Measurements from ENCODE around the gene VPS11.

VPS11 gene

DNA sequence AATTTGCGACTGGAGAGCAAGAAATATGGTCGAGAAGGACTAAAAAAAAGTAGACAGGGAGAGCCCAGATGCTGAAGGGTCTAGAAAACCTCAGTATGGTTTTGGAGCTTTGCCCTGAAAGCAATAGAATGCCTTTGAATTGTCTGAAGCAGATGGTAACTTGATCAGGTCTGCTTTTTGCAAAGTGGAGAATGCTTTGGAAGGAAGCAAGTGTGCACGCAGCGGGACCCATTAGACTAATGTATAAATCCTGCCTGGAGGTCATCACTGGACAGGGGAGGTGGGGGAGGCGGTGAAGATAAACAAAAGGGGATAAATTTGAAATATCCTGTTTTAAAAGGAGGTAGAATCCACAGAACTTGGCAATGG, 53.0 kb downstream of the VPS11 start:
- no peak for DNase-seq (ENCODE audit: low read depth in 1 of 2, low spot score in 1 of 2)

DNA sequence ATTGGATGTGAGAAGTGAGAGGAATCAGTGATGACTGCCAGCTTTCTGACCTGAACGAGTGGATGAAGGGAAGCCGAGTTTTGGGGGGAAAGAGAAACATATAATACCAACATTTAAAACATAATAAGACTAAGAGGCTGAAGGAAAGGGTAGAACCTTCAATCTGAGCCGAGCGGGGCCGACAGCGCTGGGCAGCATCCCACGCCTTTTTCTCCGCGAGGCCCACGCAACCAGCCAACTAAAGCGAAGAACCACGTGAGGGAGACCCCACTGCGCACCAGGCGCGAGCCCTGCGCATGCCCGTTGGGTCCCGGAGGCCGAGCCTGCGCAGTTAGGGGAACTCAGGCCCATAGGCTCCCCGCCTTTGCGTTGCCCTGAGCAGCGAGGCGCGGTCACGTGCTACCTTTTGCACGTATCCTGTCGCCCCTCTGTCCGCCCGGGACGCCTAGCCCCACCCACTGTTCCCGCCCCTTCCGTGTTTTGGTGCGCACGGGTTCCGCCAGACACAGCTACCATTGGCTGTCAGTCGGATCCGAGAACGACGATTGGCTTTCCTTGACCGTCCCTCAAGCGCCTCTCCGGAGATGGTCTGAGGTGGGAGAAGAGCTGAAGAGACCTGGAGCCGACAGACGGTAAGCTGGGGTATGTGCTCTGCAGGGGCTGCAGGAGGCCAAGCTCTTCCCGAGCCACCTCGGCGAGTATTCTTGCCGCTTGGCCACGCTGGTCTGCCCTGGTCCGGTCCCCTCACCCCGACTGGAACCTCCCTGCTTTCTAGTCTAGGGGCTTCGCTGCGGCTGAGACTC, 53.6 kb downstream of the VPS11 start, which contains the start of gene HINFP:
TSS of gene HINFP (plus strand) at position 573 of the 803 bp plus-strand sequence. CDS start 5,365 bp downstream, outside the sequence.
- peak; percentile 99 to 100 for DNase-seq (ENCODE audit: low read depth in 1 of 2, low spot score in 1 of 2)

DNA sequence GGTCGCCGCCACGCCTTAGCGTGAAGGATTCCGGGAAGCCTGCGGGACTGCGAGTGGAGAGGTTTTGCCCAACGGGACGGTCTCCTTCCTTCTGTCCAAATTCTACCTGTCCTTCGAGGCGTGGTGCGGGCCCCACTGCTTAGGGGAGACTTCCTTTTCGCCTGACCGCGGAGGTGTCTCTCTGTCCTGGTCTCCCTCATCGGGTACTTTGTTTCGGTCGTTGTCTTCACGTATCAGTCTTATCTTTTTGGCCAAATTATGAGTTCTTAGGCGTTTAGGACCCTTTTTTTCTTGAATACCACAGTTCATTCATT, 54.1 kb downstream of the VPS11 start:
- no peak for DNase-seq (ENCODE audit: low read depth in 1 of 2, low spot score in 1 of 2)

DNA sequence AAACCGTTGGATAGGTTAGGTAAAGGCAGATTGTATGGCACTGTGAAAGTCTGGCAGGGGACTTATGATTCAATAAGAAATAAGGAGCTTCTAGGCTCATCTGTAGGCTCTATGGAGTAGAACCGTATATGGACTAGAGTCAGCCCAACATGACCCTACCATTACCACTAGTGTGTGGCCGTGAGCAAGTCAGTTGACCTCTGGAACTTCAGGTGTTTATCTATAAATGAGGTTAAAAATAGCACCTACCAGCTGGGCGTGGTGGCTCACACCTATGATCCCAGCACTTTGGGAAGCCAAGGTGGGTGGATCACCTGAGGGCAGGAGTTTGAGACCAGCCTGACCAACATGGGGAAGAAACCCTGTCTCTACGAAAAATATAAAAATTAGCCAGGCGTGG, 58.2 kb downstream of the VPS11 start:
- DNase-seq (ENCODE audit: low read depth in 1 of 2, low spot score in 1 of 2) = no peak

DNA sequence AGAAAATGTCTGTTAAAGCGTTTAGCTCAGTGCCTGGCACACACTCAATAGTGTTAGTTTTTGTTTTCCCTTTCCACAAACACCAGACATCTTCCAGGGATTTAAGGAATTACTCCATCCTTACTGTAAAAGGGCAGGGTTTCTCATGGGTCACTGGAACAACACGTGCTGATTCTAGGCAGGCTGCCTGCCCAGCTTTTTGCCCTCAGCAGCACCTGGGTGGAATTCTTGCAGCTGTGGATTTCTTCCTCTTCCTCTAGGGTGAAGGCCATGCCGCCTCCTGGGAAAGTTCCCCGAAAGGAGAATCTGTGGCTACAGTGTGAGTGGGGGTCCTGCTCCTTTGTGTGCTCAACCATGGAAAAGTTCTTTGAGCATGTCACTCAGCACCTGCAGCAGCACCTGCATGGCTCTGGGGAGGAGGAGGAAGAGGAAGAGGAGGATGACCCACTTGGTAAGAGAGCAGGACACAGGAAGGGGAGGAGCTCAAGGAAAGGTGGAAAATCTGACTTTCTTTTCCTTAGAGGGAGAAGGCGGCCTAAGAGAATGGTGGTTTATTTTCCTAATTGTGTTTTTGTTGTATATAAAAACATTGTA, 59.2 kb downstream of the VPS11 start:
- DNase-seq (ENCODE audit: low read depth in 1 of 2, low spot score in 1 of 2) = no peak

DNA sequence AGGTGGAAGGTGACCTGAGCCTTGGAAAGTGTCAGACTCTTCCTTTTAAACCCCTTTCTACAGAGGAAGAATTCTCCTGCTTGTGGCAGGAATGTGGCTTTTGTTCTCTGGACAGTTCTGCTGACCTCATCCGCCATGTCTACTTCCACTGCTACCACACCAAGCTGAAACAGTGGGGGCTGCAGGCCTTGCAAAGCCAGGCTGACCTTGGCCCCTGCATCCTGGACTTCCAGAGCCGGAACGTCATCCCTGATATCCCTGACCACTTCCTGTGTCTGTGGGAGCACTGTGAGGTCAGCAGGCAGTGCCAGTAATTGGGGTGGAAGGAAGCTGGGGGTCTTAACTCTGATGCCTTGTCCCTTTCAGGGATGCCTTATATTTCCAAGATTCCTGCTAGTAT, 63.0 kb downstream of the VPS11 start:
- no peak for DNase-seq (ENCODE audit: low read depth in 1 of 2, low spot score in 1 of 2)

All from stimulated activated CD4-positive, alpha-beta T cell treated with anti-CD3 and anti-CD28 coated beads, Interleukin-15, amount 100 ng/mL, for 1 hour (primary cell).